ENCODE data around the gene CFAP92.
"Not testable (repeated sequence)": the region's sequence is repeated elsewhere in the genome, so short reads cannot be mapped to it uniquely, and the experiment has no call there.

Gene CFAP92

GRCh38 chr3:128872744-128873143, 121.1 kb downstream of the CFAP92 start:
- DNase-seq (ENCODE audit: extremely low read depth in 1 of 2, low read depth in 1 of 2): no peak

- DNase-seq (ENCODE audit: extremely low read depth in 1 of 2, low read depth in 1 of 2): no peak
Measured at GRCh38 chr3:128872282-128872681, 121.6 kb downstream of the CFAP92 start.

GRCh38 chr3:128870347-128870746, 123.5 kb downstream of the CFAP92 start:
- no peak for DNase-seq (ENCODE audit: extremely low read depth in 1 of 2, low read depth in 1 of 2)

GRCh38 chr3:128867200-128868125, 126.4 kb downstream of the CFAP92 start:
- DNase-seq (ENCODE audit: extremely low read depth in 1 of 2, low read depth in 1 of 2): no peak

DNA sequence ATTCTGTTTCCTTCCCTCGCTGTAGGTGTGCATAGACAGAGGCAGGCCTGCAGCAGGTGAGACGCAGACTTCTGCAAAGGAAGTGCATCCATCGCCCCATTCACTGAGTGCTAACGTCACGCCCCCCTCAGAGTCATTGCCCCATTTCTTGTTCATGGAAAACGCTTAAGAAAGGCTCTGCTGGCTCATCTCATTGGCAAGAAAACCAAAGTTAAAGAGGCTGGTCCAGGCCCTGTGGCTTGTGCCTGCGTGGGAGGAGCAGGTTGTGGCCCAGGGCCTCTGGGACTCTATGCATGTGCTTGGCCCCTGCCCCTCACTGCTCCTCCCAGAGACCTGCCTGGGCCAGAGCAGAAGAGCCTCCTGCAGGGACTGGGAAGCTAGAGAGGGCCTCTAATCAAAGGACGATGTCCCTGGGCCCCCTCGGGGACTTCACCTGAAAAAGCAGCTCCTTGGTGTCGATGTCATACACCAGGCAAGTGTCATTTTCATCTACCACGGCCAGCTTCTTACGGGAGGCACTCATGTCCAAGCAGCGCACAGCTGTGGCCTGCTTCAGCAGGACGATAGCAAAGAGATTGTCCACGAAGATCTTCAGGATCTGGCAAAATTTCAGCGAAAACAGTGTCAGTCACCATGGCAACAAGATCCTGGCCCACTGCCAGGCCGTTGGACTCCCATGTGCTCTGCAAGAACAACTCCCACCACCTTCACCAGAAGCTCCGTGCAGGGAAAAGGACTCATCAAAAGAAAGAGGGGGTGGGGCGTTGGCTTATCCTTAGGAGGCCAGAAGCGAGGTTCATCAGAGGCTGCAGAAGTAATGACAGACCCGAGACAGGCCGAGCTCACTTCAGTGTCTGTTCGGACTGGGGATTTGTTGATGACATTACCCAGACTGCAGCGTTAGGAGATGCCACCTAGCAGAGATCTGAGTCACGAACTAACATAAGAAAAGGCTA, 128.7 kb downstream of the CFAP92 start:
- not testable (repeated sequence) for DNase-seq (ENCODE audit: extremely low read depth in 1 of 2, low read depth in 1 of 2)

DNA sequence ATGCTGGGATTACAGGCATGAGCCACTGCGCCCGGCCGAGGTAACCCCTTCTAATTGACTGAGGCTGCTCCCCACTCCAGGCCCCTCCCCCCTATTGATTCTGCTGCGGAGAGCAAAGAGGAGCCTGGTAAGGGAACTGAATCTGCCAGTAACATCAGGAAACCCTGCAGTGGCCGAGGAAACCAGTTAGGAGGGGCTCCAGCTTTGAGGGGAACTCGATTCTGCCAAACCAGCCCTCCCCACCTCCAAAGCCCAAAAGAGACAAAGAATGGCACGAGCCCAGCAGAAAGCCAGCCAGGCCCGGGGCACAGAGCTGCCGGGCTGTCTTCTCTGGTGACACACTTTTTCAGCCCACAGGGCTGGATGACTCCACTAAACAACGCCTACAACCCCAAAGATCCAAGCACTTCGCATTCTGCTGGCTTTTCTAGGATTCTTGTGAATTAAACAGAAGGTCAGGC, 129.5 kb downstream of the CFAP92 start:
- no peak for DNase-seq (ENCODE audit: extremely low read depth in 1 of 2, low read depth in 1 of 2)

GRCh38 chr3:128863560-128863959, 130.3 kb downstream of the CFAP92 start:
- no peak for DNase-seq (ENCODE audit: extremely low read depth in 1 of 2, low read depth in 1 of 2)

DNA sequence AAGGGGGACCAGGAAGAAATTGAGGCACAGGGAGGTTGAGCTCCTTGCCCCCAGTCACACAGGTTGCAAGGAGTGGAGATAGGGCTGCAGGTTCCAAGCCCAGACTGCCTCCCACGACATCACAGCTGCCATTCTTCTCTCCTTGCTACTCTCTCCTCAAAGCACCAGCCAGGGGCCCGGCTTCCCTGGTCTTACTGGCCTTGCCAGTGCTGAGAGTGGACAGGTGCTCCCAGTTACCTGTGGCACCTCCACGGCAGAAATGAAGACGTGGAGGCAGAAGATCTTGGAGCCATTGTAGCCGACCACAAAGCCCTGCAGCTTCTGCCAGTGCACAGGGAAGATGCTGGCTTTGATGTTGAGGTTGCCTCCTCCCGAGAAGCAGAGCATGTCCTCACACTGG, 132.4 kb downstream of the CFAP92 start:
- no peak for DNase-seq (ENCODE audit: extremely low read depth in 1 of 2, low read depth in 1 of 2)
